CD14-positive monocyte (primary cell): ENCODE data around the gene PCDHAC2. TPM values are rescaled to one million over a fixed set of nuclear protein-coding genes. Genes with fewer than 3 reads are reported as not detected.

ENCODE experiments used
- DNase-seq, 3 donors: peaks; one replicate each; pipeline ENCODE4 v3.0.0-alpha.2; 2011 to 2022
- H2AFZ ChIP-seq: 2 replicates; pipeline ENCODE4 v1.6.0; 2012; ENCODE audit warnings: mild to moderate bottlenecking, low read depth, low read length, inconsistent platforms; ENCODE audit not compliant: insufficient read depth, poor library complexity, severe bottlenecking
- H3K27ac ChIP-seq, 2 donors: 1 replicate in 1 of 2; 2 replicates in 1 of 2; pipeline ENCODE4 v1.5.1; 2012 to 2013; ENCODE audit warnings: low read length in 2 of 2, control low read depth in 1 of 2, inconsistent platforms in 1 of 2, low read depth in 1 of 2, mild to moderate bottlenecking in 1 of 2
- H3K27me3 ChIP-seq, 2 donors: one replicate each; pipeline versions ENCODE4 v1.6.0 to v1.6.1; 2011 to 2013; ENCODE audit warnings: low read length in 2 of 2; ENCODE audit not compliant: control insufficient read depth in 2 of 2, insufficient read depth in 2 of 2
- H3K36me3 ChIP-seq, 2 donors: replicated peaks in 1 of 2; 1 replicate in 1 of 2; 2 replicates in 1 of 2; pipeline versions ENCODE4 v1.5.1 to v1.6.1; 2012 to 2013; ENCODE audit warnings: low read length in 2 of 2, control low read depth in 1 of 2, inconsistent platforms in 1 of 2, mild to moderate bottlenecking in 1 of 2; ENCODE audit not compliant: insufficient read depth in 2 of 2, control insufficient read depth in 1 of 2
- H3K4me1 ChIP-seq, 2 donors: 1 replicate in 1 of 2; 2 replicates in 1 of 2; pipeline versions ENCODE4 v1.5.1 to v1.6.1; 2012 to 2013; ENCODE audit warnings: low read length in 2 of 2, control low read depth in 1 of 2, inconsistent platforms in 1 of 2, mild to moderate bottlenecking in 1 of 2, moderate library complexity in 1 of 2; ENCODE audit not compliant: insufficient read depth in 2 of 2, control insufficient read depth in 1 of 2
- H3K4me2 ChIP-seq: replicated peaks from 2 replicates; pipeline ENCODE3; 2012; ENCODE audit warnings: low read length, moderate library complexity, mild to moderate bottlenecking; ENCODE audit not compliant: poor library complexity, severe bottlenecking; ENCODE audit errors: extremely low read depth
- H3K4me3 ChIP-seq, 3 experiments: fragments of 200-600 bp in 1 of 3; sonication (generic) in 1 of 3; replicated peaks in 1 of 3; 1 replicate in 2 of 3; 2 replicates in 1 of 3; pipeline ENCODE4 v1.5.1; 2011 to 2013; ENCODE audit warnings: low read length in 3 of 3, mild to moderate bottlenecking in 3 of 3, control low read depth in 2 of 3, low read depth in 2 of 3, inconsistent platforms in 1 of 3, moderate library complexity in 1 of 3
- H3K79me2 ChIP-seq: 2 replicates; pipeline ENCODE4 v1.6.0; 2012; ENCODE audit warnings: mild to moderate bottlenecking, control low read depth, inconsistent platforms, low read length, moderate library complexity; ENCODE audit not compliant: insufficient read depth
- H3K9ac ChIP-seq: 2 replicates; pipeline ENCODE4 v1.6.0; 2017; ENCODE audit warnings: low read length, mild to moderate bottlenecking; ENCODE audit not compliant: insufficient read depth, poor library complexity, severe bottlenecking
- H3K9me3 ChIP-seq, 2 donors: replicated peaks in 1 of 2; 1 replicate in 1 of 2; 2 replicates in 1 of 2; pipeline versions ENCODE4 v1.5.1 to v1.6.1; 2012 to 2013; ENCODE audit warnings: low read length in 2 of 2, control low read depth in 1 of 2; ENCODE audit not compliant: control insufficient read depth in 1 of 2, insufficient read depth in 1 of 2
- H4K20me1 ChIP-seq: 2 replicates; pipeline ENCODE4 v1.6.0; 2012; ENCODE audit warnings: mild to moderate bottlenecking, low read length, control low read depth, moderate library complexity; ENCODE audit not compliant: insufficient read depth
- H3K27ac Mint-ChIP-seq, 7 donors: one replicate each; pipeline ENCODE4 v1.8.0; 2020; ENCODE audit warnings: mild to moderate bottlenecking in 7 of 7, mixed read lengths in 7 of 7, moderate library complexity in 6 of 7, inconsistent platforms in 2 of 7
- H3K27me3 Mint-ChIP-seq, 3 donors: one replicate each; pipeline ENCODE4 v1.8.0; 2021 to 2022; ENCODE audit warnings: low read depth in 3 of 3, mild to moderate bottlenecking in 3 of 3, mixed read lengths in 3 of 3, moderate library complexity in 3 of 3, inconsistent platforms in 1 of 3
- H3K36me3 Mint-ChIP-seq, 2 donors: one replicate each; pipeline ENCODE4 v1.8.0; 2020; ENCODE audit warnings: mixed read lengths in 2 of 2, inconsistent platforms in 1 of 2, mild to moderate bottlenecking in 1 of 2
- H3K4me1 Mint-ChIP-seq: one replicate; pipeline ENCODE4 v1.8.0; 2020; ENCODE audit warnings: mild to moderate bottlenecking, mixed read lengths
- H3K4me3 Mint-ChIP-seq, 2 donors: one replicate each; pipeline ENCODE4 v1.8.0; 2020; ENCODE audit warnings: mild to moderate bottlenecking in 2 of 2, mixed read lengths in 2 of 2, moderate library complexity in 1 of 2
- H3K9me3 Mint-ChIP-seq, 7 donors: one replicate each; pipeline ENCODE4 v1.8.0; 2020 to 2022; ENCODE audit warnings: mixed read lengths in 7 of 7, mild to moderate bottlenecking in 6 of 7, moderate library complexity in 6 of 7, inconsistent platforms in 2 of 7
- WGBS: methylation state at CpG from one replicate; pipeline ENCODE4 v1.1.5; 2013; ENCODE audit warnings: missing lambda C conversion rate; ENCODE audit not compliant: insufficient coverage; 5-methylcytosine and 5-hydroxymethylcytosine counted together
- intact Hi-C, 2 donors: fragments of 100-400 bp; cut with micrococcal nuclease; formaldehyde crosslinking; loops; one replicate each; pipeline versions ENCODE4 v1.15.0 to v1.15.1; 2023
- polyA plus RNA-seq, 3 donors: library from polyadenylated mRNA; depleted of rRNA in 1 of 3; unstranded in 2 of 3; stranded (reverse) in 1 of 3; fragments of 300-500 nt in 2 of 3; fragments of >200 nt in 1 of 3; fragmentation: Illumina TruSeq in 2 of 3; gene quantifications; 1 replicate in 2 of 3; 2 replicates in 1 of 3; pipeline ENCODE4 v1.2.3, GENCODE V29; 2012 to 2021
- TF ChIP-seq, protein P1 (sequence below): fragments of 200-600 bp; IDR thresholded peaks from one replicate; pipeline ENCODE4 v1.8.0; 2022; ENCODE audit warnings: antibody characterized with exemption, mild to moderate bottlenecking

The PCDHAC2 gene
- polyA plus RNA-seq, 3 donors = not detected

- Histone ChIP-seq H2AFZ (no peak overlapping the region), H3K4me2 (no peak overlapping the region), H3K27ac (no peak overlapping the region), H3K79me2 (no peaks in the 10 kb centered on the region), H3K9me3 (peaks cover 2 to 6% of the 10 kb centered on the region in 2 donors), H3K9ac (no peak overlapping the region), H3K36me3 (no peaks in the 10 kb centered on the region), H3K4me1 (no peaks in the 10 kb centered on the region), H4K20me1 (no peaks in the 10 kb centered on the region), H3K4me3 (no peak overlapping the region), H3K27me3 (peaks cover 17 to 29% of the 10 kb centered on the region in 2 donors)
- TF ChIP-seq, protein P1, sequence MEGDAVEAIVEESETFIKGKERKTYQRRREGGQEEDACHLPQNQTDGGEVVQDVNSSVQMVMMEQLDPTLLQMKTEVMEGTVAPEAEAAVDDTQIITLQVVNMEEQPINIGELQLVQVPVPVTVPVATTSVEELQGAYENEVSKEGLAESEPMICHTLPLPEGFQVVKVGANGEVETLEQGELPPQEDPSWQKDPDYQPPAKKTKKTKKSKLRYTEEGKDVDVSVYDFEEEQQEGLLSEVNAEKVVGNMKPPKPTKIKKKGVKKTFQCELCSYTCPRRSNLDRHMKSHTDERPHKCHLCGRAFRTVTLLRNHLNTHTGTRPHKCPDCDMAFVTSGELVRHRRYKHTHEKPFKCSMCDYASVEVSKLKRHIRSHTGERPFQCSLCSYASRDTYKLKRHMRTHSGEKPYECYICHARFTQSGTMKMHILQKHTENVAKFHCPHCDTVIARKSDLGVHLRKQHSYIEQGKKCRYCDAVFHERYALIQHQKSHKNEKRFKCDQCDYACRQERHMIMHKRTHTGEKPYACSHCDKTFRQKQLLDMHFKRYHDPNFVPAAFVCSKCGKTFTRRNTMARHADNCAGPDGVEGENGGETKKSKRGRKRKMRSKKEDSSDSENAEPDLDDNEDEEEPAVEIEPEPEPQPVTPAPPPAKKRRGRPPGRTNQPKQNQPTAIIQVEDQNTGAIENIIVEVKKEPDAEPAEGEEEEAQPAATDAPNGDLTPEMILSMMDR = no peak
- intact Hi-C loops = no loop called here
- Mint-ChIP-seq H3K27ac (no peak overlapping the region), H3K36me3 (peaks cover 0 to 3% of the 10 kb centered on the region in 2 donors), H3K4me3 (no peak overlapping the region), H3K27me3 (peaks cover 23 to 29% (median 26%) of the 10 kb centered on the region in 3 donors), H3K4me1 (no peaks in the 10 kb centered on the region), H3K9me3 (peaks cover 0 to 12% (median 9%) of the 10 kb centered on the region in 7 donors)
- no peak for DNase-seq
- WGBS = no CpG with 5 or more reads among the region's 1 CpG
These were observed 4.1 kb upstream of the PCDHAC2 start for GRCh38 chr5:140962190-140962589.

GRCh38 chr5:140964356-140964755 lies 1.9 kb upstream of the PCDHAC2 start:
- WGBS = 89% methylated on average over 1 of the region's 3 CpGs
- Mint-ChIP-seq H3K4me3 (no peak overlapping the region), H3K27me3 (peaks cover 26 to 38% (median 36%) of the 10 kb centered on the region in 3 donors), H3K36me3 (peaks cover 0 to 3% of the 10 kb centered on the region in 2 donors), H3K27ac (peak overlapping the region in 1 of 7 donors; percentile 31), H3K9me3 (peaks cover 0 to 21% (median 12%) of the 10 kb centered on the region in 7 donors), H3K4me1 (no peaks in the 10 kb centered on the region)
- H3K27ac ChIP-seq = no peak overlapping the region
- TF ChIP-seq, protein P1 = no peak
- H3K4me2 ChIP-seq = no peak overlapping the region
- peaks cover 12 to 13% of the 10 kb centered on the region in 2 donors for H3K9me3 ChIP-seq
- no peak overlapping the region for H3K4me3 ChIP-seq
- peaks cover 17 to 38% of the 10 kb centered on the region in 2 donors for H3K27me3 ChIP-seq
- H3K9ac ChIP-seq = no peak overlapping the region
- H3K79me2 ChIP-seq = no peaks in the 10 kb centered on the region
- DNase-seq = no peak
- intact Hi-C loops = no loop called here
- H3K36me3 ChIP-seq = no peaks in the 10 kb centered on the region
- H3K4me1 ChIP-seq = no peaks in the 10 kb centered on the region
- no peak overlapping the region for H2AFZ ChIP-seq
- no peaks in the 10 kb centered on the region for H4K20me1 ChIP-seq
